A549 (cell line): ENCODE results near the gene GPR26. TPM values are rescaled to one million over a fixed set of nuclear protein-coding genes. Genes with fewer than 3 reads are reported as not detected.
"Not testable (repeated sequence)": the region's sequence is repeated elsewhere in the genome, so short reads cannot be mapped to it uniquely, and the experiment has no call there.

Experiments
- ATAC-seq, 2 experiments: fragments of 200-7000 bp in 1 of 2; fragments of >200 bp in 1 of 2; cut with Nextera tagmentation in 1 of 2; cut with Tn5 transposase in 1 of 2; 3 replicates each; pipeline versions ENCODE4 v1.8.0 to v1.9.1; 2018 to 2020; ENCODE audit warnings: mild to moderate bottlenecking in 1 of 2, moderate library complexity in 1 of 2
- CTCF ChIA-PET: fragments of 300-600 bp; sonication (Branson Sonifier 250); formaldehyde crosslinking; extraction: SDS; loops from one replicate; lab custom pipeline; 2021; ENCODE audit warnings: antibody characterized with exemption, inconsistent platforms; lab: Yijun Ruan, JAX
- POLR2A ChIA-PET: fragments of 350-600 bp; formaldehyde crosslinking; extraction: SDS; loops from one replicate; lab custom pipeline; 2021; ENCODE audit warnings: antibody characterized with exemption, inconsistent platforms; lab: Yijun Ruan, JAX
- DNase-seq, 2 experiments: peaks; one replicate each; pipeline versions ENCODE4 v3.0.0 to v3.0.0-alpha.2; 2011 to 2016; ENCODE audit warnings: low read depth in 1 of 2, low spot score in 1 of 2
- FAIRE-seq: peaks from 2 replicates; lab custom pipeline; 2011; peaks lifted over from hg19 to GRCh38; lab: Jason Lieb, UNC
- H3K27ac ChIP-seq, 2 experiments: fragments of >200 bp; sonication (Bioruptor Twin); formaldehyde crosslinking; 3 replicates each; pipeline ENCODE4 v1.5.1; 2016 to 2017
- H3K4me1 ChIP-seq: fragments of >200 bp; sonication (Bioruptor Twin); formaldehyde crosslinking; 3 replicates; pipeline ENCODE4 v1.6.1; 2016
- H3K4me2 ChIP-seq: fragments of >200 bp; sonication (Bioruptor Twin); formaldehyde crosslinking; 3 replicates; pipeline ENCODE4 v1.6.1; 2016
- H3K4me3 ChIP-seq: fragments of >200 bp; sonication (Bioruptor Twin); formaldehyde crosslinking; 3 replicates; pipeline ENCODE4 v1.5.1; 2016
- H3K9me3 ChIP-seq: fragments of >200 bp; sonication (Bioruptor Twin); formaldehyde crosslinking; 3 replicates; pipeline ENCODE4 v1.6.1; 2016
- BHLHE40 ChIP-seq: IDR thresholded peaks from 2 replicates; pipeline ENCODE4 v1.6.1; 2012; ENCODE audit warnings: low read depth, low read length, inconsistent platforms
- CEBPB ChIP-seq, 2 experiments: fragments of >200 bp in 1 of 2; sonication (Bioruptor Twin) in 1 of 2; formaldehyde crosslinking in 1 of 2; IDR thresholded peaks; 2 replicates each; pipeline ENCODE4 v1.6.1; 2012 to 2016
- CHD2 ChIP-seq: fragments of 150-350 bp; IDR thresholded peaks from 2 replicates; pipeline ENCODE4 v1.6.1; 2014; ENCODE audit warnings: low read length; ENCODE audit not compliant: partially characterized antibody
- CHD4 ChIP-seq: fragments of 200-600 bp; sonication (generic); IDR thresholded peaks from 2 replicates; pipeline ENCODE4 v1.6.1; 2016; ENCODE audit warnings: antibody characterized with exemption, mild to moderate bottlenecking, borderline replicate concordance
- EHMT2 ChIP-seq: fragments of 200-600 bp; sonication (generic); IDR thresholded peaks from 2 replicates; pipeline ENCODE4 v1.6.1; 2016; ENCODE audit warnings: antibody characterized with exemption, low read depth, mild to moderate bottlenecking, moderate library complexity
- ESRRA ChIP-seq: fragments of 150-350 bp; IDR thresholded peaks from 2 replicates; pipeline ENCODE4 v1.6.1; 2014; ENCODE audit warnings: mild to moderate bottlenecking, low read length, borderline replicate concordance
- GATA3 ChIP-seq: IDR thresholded peaks from 2 replicates; pipeline ENCODE4 v1.6.1; 2012; ENCODE audit warnings: borderline replicate concordance
- HEYL ChIP-seq: fragments of 250-450 bp; sonication (Bioruptor Pico); IDR thresholded peaks from 2 replicates; pipeline ENCODE4 v1.8.0; 2021; ENCODE audit warnings: mild to moderate bottlenecking, moderate library complexity
- HOXB13 ChIP-seq: fragments of 250-450 bp; sonication (Bioruptor Pico); IDR thresholded peaks from 2 replicates; pipeline ENCODE4 v1.5.0; 2020; ENCODE audit warnings: low read depth, mild to moderate bottlenecking, moderate library complexity
- JUNB ChIP-seq: fragments of >200 bp; sonication (Bioruptor Twin); formaldehyde crosslinking; IDR thresholded peaks from 2 replicates; pipeline ENCODE4 v1.6.1; 2016
- KDM5A ChIP-seq: fragments of 200-600 bp; sonication (generic); IDR thresholded peaks from 2 replicates; pipeline ENCODE4 v1.6.1; 2016; ENCODE audit warnings: antibody characterized with exemption, mild to moderate bottlenecking
- MAZ ChIP-seq: fragments of 150-350 bp; IDR thresholded peaks from 2 replicates; pipeline ENCODE4 v1.6.1; 2014; ENCODE audit warnings: antibody characterized with exemption, low read depth, low read length, borderline replicate concordance
- NFE2L2 ChIP-seq: fragments of 150-350 bp; conservative IDR thresholded peaks from 2 replicates; pipeline ENCODE4 v1.6.1; 2014; ENCODE audit warnings: low read length
- NPAS2 ChIP-seq: fragments of 250-450 bp; sonication (Bioruptor Pico); IDR thresholded peaks from 2 replicates; pipeline ENCODE4 v1.8.0; 2022; ENCODE audit warnings: mild to moderate bottlenecking, moderate library complexity, borderline replicate concordance
- POLR2A ChIP-seq: IDR thresholded peaks from 2 replicates; pipeline ENCODE4 v1.6.1; 2012; ENCODE audit warnings: mild to moderate bottlenecking, low read length
- POLR2AphosphoS2 ChIP-seq: conservative IDR thresholded peaks from 2 replicates; pipeline ENCODE4 v1.6.1; 2012; ENCODE audit warnings: low read length, improper control_type of control experiment, inconsistent platforms
- RAD21 ChIP-seq, 2 experiments: fragments of >200 bp in 1 of 2; sonication (Bioruptor Twin) in 1 of 2; formaldehyde crosslinking in 1 of 2; IDR thresholded peaks in 1 of 2; conservative IDR thresholded peaks in 1 of 2; 2 replicates in 1 of 2; 3 replicates in 1 of 2; pipeline ENCODE4 v1.6.1; 2012 to 2018; ENCODE audit warnings: inconsistent platforms in 1 of 2
- RARB ChIP-seq: fragments of 250-450 bp; sonication (Bioruptor Pico); IDR thresholded peaks from 2 replicates; pipeline ENCODE4 v1.8.0; 2021; ENCODE audit warnings: mild to moderate bottlenecking, moderate library complexity
- RCOR1 ChIP-seq: fragments of 150-350 bp; IDR thresholded peaks from 2 replicates; pipeline ENCODE4 v1.6.1; 2014; ENCODE audit warnings: antibody characterized with exemption, low read length, low read depth
- RNF2 ChIP-seq: fragments of 200-600 bp; sonication (generic); IDR thresholded peaks from 2 replicates; pipeline ENCODE4 v1.6.1; 2016; ENCODE audit warnings: low read depth, mild to moderate bottlenecking, antibody characterized with exemption, moderate library complexity, borderline replicate concordance
- SMC3 ChIP-seq: fragments of >200 bp; sonication (Bioruptor Twin); formaldehyde crosslinking; IDR thresholded peaks from 3 replicates; pipeline ENCODE4 v1.6.1; 2018; ENCODE audit warnings: inconsistent platforms
- TFCP2L1 ChIP-seq: fragments of 250-450 bp; sonication (Bioruptor Pico); IDR thresholded peaks from 2 replicates; pipeline ENCODE4 v1.5.0; 2021; ENCODE audit warnings: mild to moderate bottlenecking
- ZC3H11A ChIP-seq: fragments of 450-650 bp; IDR thresholded peaks from 2 replicates; pipeline ENCODE4 v1.6.1; 2014; ENCODE audit warnings: antibody characterized with exemption, mild to moderate bottlenecking
- ZNF302 ChIP-seq: fragments of 250-450 bp; sonication (Bioruptor Pico); IDR thresholded peaks from 2 replicates; pipeline ENCODE4 v1.9.0; 2021; ENCODE audit warnings: inconsistent platforms, mild to moderate bottlenecking, moderate library complexity
- WGBS: methylation state at CpG from one replicate; pipeline ENCODE4 v1.1.6; 2017; ENCODE audit errors: missing lambda C conversion rate; 5-methylcytosine and 5-hydroxymethylcytosine counted together
- polyA plus RNA-seq, 4 experiments: library from polyadenylated mRNA; depleted of rRNA in 3 of 4; stranded (reverse); fragments of >200 nt; fragmentation: RNase III in 1 of 4; extraction: RNeasy Plus Mini Kit Qiagen cat#74134 plus additional on column Dnase treatment in 1 of 4; gene quantifications; 2 replicates in 3 of 4; 3 replicates in 1 of 4; pipeline ENCODE4 v1.2.3, GENCODE V29; 2011 to 2017
- TF ChIP-seq, protein P1 (sequence below): IDR thresholded peaks from 2 replicates; pipeline ENCODE4 v1.6.1; 2012
- TF ChIP-seq, protein P2 (sequence below): fragments of 250-450 bp; sonication (Bioruptor Pico); IDR thresholded peaks from 2 replicates; pipeline ENCODE4 v1.5.0; 2020; ENCODE audit warnings: low read depth, mild to moderate bottlenecking, moderate library complexity

GPR26 gene
- polyA plus RNA-seq, 2 of the 4 experiments (the other 2 are of a cell fraction), result not detected

DNA sequence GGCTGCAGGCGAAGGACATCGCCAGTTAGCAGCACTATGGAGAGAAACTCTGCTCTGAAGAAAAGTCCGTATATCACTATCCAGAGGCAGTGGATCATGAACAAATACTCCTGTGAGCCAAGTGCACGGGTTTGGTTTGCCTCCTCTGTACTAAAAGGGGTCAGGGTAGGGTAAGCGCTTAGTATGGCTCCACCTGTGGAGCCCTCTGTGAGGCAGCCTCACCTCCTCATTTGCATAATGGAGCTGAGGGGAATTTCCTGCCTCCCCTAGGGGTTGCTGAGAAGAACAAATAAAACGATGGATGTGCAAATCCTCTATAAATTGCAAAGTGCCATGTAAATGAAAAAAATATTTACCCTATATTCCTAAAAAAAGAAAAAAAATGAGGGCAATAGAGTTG, 63.4 kb downstream of the GPR26 start:
- Histone ChIP-seq H3K4me3 (no peak overlapping the region), H3K27ac (no peak overlapping the region), H3K9me3 (peaks cover 4% of the 10 kb centered on the region; the same call in 2 of the 3 replicates), H3K4me2 (no peak overlapping the region)
- 13% methylated on average over 6 of the region's 6 CpGs for WGBS
- DNase-seq, result no peak
- POLR2A ChIA-PET, result no interaction called here
- no peak for FAIRE-seq
- CTCF ChIA-PET, result no interaction called here
- no peak for ATAC-seq
- TF ChIP-seq, protein P1, sequence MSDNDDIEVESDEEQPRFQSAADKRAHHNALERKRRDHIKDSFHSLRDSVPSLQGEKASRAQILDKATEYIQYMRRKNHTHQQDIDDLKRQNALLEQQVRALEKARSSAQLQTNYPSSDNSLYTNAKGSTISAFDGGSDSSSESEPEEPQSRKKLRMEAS, result no peak
- TF ChIP-seq, all 56 proteins: peak for 0
- no peaks in the 10 kb centered on the region for H3K4me1 ChIP-seq

DNA sequence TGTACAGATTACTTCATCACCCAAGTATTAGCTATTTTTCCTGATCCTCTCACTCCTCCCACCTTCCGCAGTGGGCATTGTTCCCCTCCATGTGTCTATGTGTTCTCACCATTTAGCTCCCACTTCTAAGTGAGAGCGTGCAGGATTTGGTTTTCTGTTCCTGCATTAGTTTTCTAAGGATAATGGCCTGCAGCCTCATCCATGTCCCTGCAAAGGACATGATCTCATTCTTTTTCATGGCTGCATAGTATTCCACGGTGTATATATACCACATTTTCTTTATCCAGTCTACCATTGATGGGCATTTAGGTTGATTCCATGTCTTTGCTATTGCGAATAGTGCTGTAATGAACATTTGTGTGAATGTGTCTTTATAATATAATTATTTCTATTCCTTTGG, 70.8 kb downstream of the GPR26 start:
- H3K4me1 ChIP-seq, ATAC-seq, FAIRE-seq, DNase-seq, H3K4me2 ChIP-seq, H3K4me3 ChIP-seq, H3K9me3 ChIP-seq, CTCF ChIA-PET, POLR2A ChIA-PET, H3K27ac ChIP-seq: not testable (repeated sequence)
- 15% methylated on average over 4 of the region's 4 CpGs for WGBS

DNA sequence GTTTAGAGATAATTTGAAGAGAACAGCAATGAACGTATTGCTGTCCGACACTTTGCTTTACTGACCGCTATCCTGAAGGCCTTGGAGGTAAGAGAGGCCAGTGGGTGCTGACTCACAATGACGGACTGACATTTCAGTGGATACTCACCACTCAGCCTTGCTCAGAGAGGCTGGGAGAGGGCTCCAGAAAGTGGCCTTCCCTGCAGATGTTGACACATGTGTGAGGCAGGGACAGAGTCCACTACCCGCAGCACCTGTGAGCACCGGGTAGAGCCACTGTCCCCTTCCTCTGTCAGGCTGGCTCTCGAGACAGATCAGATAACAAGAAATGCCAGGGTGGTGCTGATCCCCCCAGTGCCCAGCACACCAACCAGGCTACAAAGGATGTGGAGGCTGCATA, 75.0 kb downstream of the GPR26 start:
- no peak overlapping the region for H3K4me3 ChIP-seq
- TF ChIP-seq CHD2 (no peak), HOXB13 (no peak), RCOR1 (no peak), HEYL (CRISPR knock-in tag) (no peak), MAZ (no peak), RNF2 (no peak), NPAS2 (CRISPR knock-in tag) (no peak), TFCP2L1 (no peak), BHLHE40 (no peak), RAD21 (conservative IDR thresholded peaks at IDR 0.05 in 1 of 2, IDR thresholded peaks at IDR 0.05 in 1 of 2) (no peak), JUNB (no peak), CHD4 (no peak), POLR2A (no peak), SMC3 (no peak), NFE2L2 (no peak), POLR2AphosphoS2 (no peak), KDM5A (no peak), RARB (CRISPR knock-in tag) (no peak)
- H3K4me2 ChIP-seq, result no peak overlapping the region
- FAIRE-seq (no peak), DNase-seq (no peak), ATAC-seq (no peak)
- H3K27ac ChIP-seq, result no peak overlapping the region
- H3K9me3 ChIP-seq, result no peaks in the 10 kb centered on the region
- POLR2A ChIA-PET, result no interaction called here
- WGBS, result 51% methylated on average over 4 of the region's 7 CpGs
- H3K4me1 ChIP-seq, result peaks cover 7% of the 10 kb centered on the region; the same call in 1 of the 3 replicates
- CTCF ChIA-PET, result no interaction called here

DNA sequence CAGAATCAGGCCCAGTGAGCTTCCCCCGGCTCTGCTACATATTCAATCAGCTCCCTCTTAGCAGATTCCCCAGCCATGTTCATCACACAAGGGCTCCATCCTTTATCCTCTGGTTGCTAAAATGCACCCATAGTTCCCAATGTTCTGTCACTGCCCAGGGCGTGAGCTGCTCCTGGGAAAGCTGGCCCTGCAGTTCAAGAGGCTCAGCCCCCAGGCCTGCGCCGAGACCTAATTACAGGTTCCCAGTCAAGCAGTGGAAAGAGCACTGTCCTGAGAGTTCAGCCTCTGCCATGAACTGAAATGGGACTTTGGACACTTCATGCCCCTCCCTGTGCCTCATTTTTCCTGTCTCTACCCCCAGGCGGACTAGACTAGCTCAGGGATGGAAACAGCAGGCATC, 75.6 kb downstream of the GPR26 start:
- 51% methylated on average over 3 of the region's 5 CpGs for WGBS
- CTCF ChIA-PET, result no interaction called here
- DNase-seq, result no peak
- no peaks in the 10 kb centered on the region for H3K9me3 ChIP-seq
- no peak overlapping the region for H3K27ac ChIP-seq
- H3K4me3 ChIP-seq, result no peak overlapping the region
- no peak overlapping the region for H3K4me2 ChIP-seq
- ATAC-seq, result no peak
- FAIRE-seq, result no peak
- peaks cover 7% of the 10 kb centered on the region; the same call in 1 of the 3 replicates for H3K4me1 ChIP-seq
- no peak for TF ChIP-seq ZC3H11A
- TF ChIP-seq CHD4, result no peak
- TF ChIP-seq GATA3, result no peak
- TF ChIP-seq, protein P1, result no peak
- TF ChIP-seq RARB (CRISPR knock-in tag), result no peak
- TF ChIP-seq EHMT2, result no peak
- no peak for TF ChIP-seq POLR2AphosphoS2
- TF ChIP-seq SMC3, result no peak
- no peak for TF ChIP-seq ESRRA
- no peak for TF ChIP-seq CEBPB (IDR thresholded peaks at IDR 0.05)
- TF ChIP-seq, protein P2, sequence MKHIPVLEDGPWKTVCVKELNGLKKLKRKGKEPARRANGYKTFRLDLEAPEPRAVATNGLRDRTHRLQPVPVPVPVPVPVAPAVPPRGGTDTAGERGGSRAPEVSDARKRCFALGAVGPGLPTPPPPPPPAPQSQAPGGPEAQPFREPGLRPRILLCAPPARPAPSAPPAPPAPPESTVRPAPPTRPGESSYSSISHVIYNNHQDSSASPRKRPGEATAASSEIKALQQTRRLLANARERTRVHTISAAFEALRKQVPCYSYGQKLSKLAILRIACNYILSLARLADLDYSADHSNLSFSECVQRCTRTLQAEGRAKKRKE (CRISPR knock-in tag), result no peak
- no peak for TF ChIP-seq ZNF302
- TF ChIP-seq, all 56 proteins: peak for 0
- POLR2A ChIA-PET, result no interaction called here
